HUES48 (cell line): ENCODE measurements around the gene RGSL1.

Experiments
- H3K27ac ChIP-seq: one replicate; pipeline ENCODE4 v1.7.0; 2013; ENCODE audit warnings: low read depth, low read length, inconsistent platforms
- H3K27me3 ChIP-seq: 2 replicates; pipeline ENCODE4 v1.6.1; 2013; ENCODE audit warnings: mild to moderate bottlenecking, low read length; ENCODE audit not compliant: control insufficient read depth, insufficient read depth
- H3K36me3 ChIP-seq: 2 replicates; pipeline ENCODE4 v1.6.1; 2013; ENCODE audit warnings: low read length; ENCODE audit not compliant: control insufficient read depth, insufficient read depth
- H3K4me1 ChIP-seq: 2 replicates; pipeline ENCODE4 v1.6.1; 2013; ENCODE audit warnings: mild to moderate bottlenecking, low read length; ENCODE audit not compliant: control insufficient read depth, insufficient read depth
- H3K4me3 ChIP-seq: 2 replicates; pipeline ENCODE4 v1.5.1; 2013; ENCODE audit warnings: mild to moderate bottlenecking, low read depth, low read length
- H3K9ac ChIP-seq: 2 replicates; pipeline ENCODE4 v1.6.1; 2013; ENCODE audit warnings: mild to moderate bottlenecking, low read depth, low read length, moderate library complexity
- H3K9me3 ChIP-seq: 2 replicates; pipeline ENCODE4 v1.6.1; 2013; ENCODE audit warnings: low read length; ENCODE audit not compliant: control insufficient read depth, insufficient read depth

RGSL1 gene

GRCh38 chr1:182565537-182565936 lies 115.6 kb downstream of the RGSL1 start:
- H3K4me3 ChIP-seq, result no peak overlapping the region
- no peak overlapping the region for H3K27ac ChIP-seq
- no peaks in the 10 kb centered on the region for H3K36me3 ChIP-seq
- no peaks in the 10 kb centered on the region for H3K9me3 ChIP-seq
- H3K9ac ChIP-seq, result no peak overlapping the region
- no peaks in the 10 kb centered on the region for H3K27me3 ChIP-seq
- H3K4me1 ChIP-seq, result no peaks in the 10 kb centered on the region

DNA sequence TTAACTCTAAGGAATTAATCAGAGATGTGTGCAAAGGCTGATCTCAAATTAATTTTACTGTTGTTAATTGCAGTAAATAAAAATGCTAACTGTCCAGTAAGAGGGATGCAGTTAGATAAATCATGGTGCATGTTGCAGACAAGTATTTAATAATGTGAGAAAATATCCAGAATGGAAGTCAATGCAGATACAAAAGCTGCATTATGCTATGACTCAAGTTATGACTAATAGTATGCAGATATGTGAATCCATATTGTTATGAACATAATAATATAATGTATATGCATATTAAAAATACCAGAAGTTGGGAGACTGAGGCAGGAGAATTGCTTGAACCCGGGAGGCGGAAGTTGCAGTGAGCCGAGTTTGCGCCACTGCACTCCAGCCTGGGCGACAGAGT lies 117.7 kb downstream of the RGSL1 start:
- H3K36me3 ChIP-seq, result no peaks in the 10 kb centered on the region
- H3K4me3 ChIP-seq, result no peak overlapping the region
- H3K9ac ChIP-seq, result no peak overlapping the region
- no peak overlapping the region for H3K27ac ChIP-seq
- no peaks in the 10 kb centered on the region for H3K9me3 ChIP-seq
- no peaks in the 10 kb centered on the region for H3K27me3 ChIP-seq
- no peaks in the 10 kb centered on the region for H3K4me1 ChIP-seq

- H3K9ac ChIP-seq, result no peak overlapping the region
Measured at GRCh38 chr1:182568647-182569284, 118.8 kb downstream of the RGSL1 start.

DNA sequence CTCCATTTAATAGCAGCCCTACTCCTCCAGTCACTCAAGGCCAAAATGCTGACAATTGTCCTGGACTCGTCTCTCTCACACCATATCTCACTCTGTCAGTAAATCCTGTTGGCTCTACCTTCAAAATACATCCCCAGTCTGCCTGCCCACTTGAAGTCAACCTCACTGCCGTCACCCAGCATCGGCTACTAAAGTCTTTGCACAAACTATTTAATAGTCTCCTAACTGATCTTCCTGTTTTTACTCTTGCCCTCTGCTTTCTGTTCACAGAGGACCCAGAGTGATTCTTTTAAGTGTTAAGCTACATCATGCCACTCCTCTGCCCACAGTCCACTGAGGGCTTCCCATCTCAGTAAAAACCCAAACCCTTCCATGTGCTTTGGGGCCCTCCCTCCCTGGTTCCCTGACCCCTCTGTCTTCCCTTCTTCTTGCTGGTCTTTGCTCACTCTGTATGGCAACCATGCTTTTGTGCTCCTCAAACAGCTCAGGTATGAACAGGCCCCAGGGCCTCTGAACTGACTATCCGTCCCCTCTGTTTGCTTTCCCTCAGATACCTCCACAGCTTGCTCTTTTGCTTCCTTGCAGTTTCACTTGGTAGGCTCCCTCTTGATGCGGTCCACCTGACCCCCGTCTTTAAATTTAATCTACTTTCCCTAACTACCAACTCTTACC lies 120.1 kb downstream of the RGSL1 start:
- Histone ChIP-seq H3K9me3 (no peaks in the 10 kb centered on the region), H3K4me1 (no peaks in the 10 kb centered on the region), H3K9ac (no peak overlapping the region), H3K4me3 (no peak overlapping the region), H3K27ac (no peak overlapping the region), H3K27me3 (no peaks in the 10 kb centered on the region), H3K36me3 (no peaks in the 10 kb centered on the region)

More at GRCh38 chr1:182568647-182569284, 118.8 kb downstream of the RGSL1 start:
- Histone ChIP-seq H3K4me3 (no peak overlapping the region), H3K36me3 (no peaks in the 10 kb centered on the region), H3K9me3 (no peaks in the 10 kb centered on the region), H3K4me1 (no peaks in the 10 kb centered on the region), H3K27me3 (no peaks in the 10 kb centered on the region), H3K27ac (no peak overlapping the region)

- Histone ChIP-seq H3K4me3 (no peak overlapping the region), H3K27ac (no peak overlapping the region), H3K9ac (no peak overlapping the region)
Measured at GRCh38 chr1:182570611-182570970, 120.6 kb downstream of the RGSL1 start.

GRCh38 chr1:182574156-182574555 lies 124.2 kb downstream of the RGSL1 start:
- Histone ChIP-seq H3K36me3 (no peaks in the 10 kb centered on the region), H3K4me1 (no peaks in the 10 kb centered on the region), H3K9me3 (no peaks in the 10 kb centered on the region), H3K27ac (no peak overlapping the region), H3K27me3 (no peaks in the 10 kb centered on the region), H3K4me3 (no peak overlapping the region), H3K9ac (no peak overlapping the region)

More at GRCh38 chr1:182570611-182570970, 120.6 kb downstream of the RGSL1 start:
- H3K27me3 ChIP-seq, result no peaks in the 10 kb centered on the region
- no peaks in the 10 kb centered on the region for H3K4me1 ChIP-seq
- H3K36me3 ChIP-seq, result no peaks in the 10 kb centered on the region
- H3K9me3 ChIP-seq, result no peaks in the 10 kb centered on the region

DNA sequence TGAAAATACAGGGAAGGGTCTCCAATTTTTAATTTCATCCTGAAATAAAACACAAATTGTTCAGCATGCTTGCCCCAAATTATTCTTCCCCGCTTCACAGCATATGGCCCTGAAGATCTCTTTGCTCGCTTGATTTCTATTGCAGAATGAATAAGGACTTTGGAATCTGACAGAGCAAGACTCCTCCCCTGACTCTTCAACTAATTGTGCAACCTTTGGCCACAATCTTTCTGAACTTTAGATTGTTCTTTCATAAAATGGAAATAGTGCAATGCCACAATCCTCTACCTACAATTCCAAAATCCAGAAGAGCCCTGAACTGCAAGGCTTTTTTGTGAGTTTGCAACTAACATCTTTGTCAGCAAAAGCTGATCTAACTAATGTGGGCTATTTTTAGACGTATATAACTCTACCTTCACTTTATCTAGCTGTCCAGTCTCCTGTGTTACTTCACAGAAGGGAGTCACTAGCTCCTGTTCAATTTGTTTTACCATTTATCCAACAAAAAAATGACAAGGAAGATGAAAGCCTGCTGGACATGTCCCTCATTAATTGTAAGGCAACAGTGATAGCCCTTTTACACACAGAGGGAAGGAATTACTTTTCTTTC lies 125.7 kb downstream of the RGSL1 start:
- Histone ChIP-seq H3K36me3 (no peaks in the 10 kb centered on the region), H3K9me3 (no peaks in the 10 kb centered on the region), H3K27ac (no peak overlapping the region), H3K9ac (no peak overlapping the region), H3K4me1 (no peaks in the 10 kb centered on the region), H3K4me3 (no peak overlapping the region), H3K27me3 (no peaks in the 10 kb centered on the region)

DNA sequence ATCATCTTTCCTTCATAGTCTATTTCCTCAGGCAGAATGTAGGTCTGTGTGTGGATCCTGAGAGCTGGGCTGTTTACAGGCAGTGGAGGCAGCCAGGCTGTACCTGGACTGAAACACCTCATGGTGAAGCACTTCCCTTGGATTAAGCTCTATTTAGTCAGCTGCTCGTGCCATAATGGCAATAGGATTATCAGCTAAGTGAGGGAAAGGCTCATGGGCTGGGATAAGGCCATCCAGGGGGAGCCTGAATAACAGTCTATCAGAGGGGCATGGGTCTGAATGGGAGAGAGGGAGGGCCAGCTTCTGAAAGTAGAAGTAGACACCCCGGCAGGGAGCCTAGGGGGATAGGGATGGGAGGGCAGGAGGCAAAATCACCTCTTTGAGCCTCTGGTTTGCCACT lies 130.8 kb downstream of the RGSL1 start:
- H3K9ac ChIP-seq, result no peak overlapping the region
- no peaks in the 10 kb centered on the region for H3K27me3 ChIP-seq
- no peaks in the 10 kb centered on the region for H3K36me3 ChIP-seq
- H3K4me1 ChIP-seq, result no peaks in the 10 kb centered on the region
- H3K4me3 ChIP-seq, result no peak overlapping the region
- H3K9me3 ChIP-seq, result no peaks in the 10 kb centered on the region
- H3K27ac ChIP-seq, result no peak overlapping the region

- Histone ChIP-seq H3K9ac (no peak overlapping the region), H3K27me3 (no peaks in the 10 kb centered on the region), H3K9me3 (no peaks in the 10 kb centered on the region), H3K36me3 (no peaks in the 10 kb centered on the region), H3K4me1 (peaks cover 14% of the 10 kb centered on the region; the same call in 1 of the 2 replicates), H3K27ac (no peak overlapping the region), H3K4me3 (no peak overlapping the region)
Measured at GRCh38 chr1:182584746-182585145, 134.8 kb downstream of the RGSL1 start.

DNA sequence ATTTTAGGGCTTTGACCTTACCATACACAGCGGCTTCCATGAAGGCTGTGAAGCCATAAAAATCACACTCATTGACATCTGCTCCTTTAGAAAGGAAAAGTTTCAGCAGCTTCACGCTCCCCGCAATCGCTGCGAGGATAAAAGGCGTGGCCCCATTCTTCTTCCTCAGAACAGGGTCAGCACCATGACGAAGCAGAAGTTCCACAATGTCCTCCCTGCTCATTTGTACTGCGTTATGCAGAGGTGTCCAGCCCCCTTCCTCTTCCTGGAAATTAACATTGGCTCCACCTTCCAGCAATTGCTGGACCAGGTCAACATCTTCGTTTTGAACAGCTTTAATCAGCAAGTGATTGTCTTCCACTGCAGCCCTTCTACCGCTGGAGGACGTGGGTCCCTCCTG lies 136.4 kb downstream of the RGSL1 start:
- H3K9ac ChIP-seq, result no peak overlapping the region
- no peak overlapping the region for H3K4me3 ChIP-seq

DNA sequence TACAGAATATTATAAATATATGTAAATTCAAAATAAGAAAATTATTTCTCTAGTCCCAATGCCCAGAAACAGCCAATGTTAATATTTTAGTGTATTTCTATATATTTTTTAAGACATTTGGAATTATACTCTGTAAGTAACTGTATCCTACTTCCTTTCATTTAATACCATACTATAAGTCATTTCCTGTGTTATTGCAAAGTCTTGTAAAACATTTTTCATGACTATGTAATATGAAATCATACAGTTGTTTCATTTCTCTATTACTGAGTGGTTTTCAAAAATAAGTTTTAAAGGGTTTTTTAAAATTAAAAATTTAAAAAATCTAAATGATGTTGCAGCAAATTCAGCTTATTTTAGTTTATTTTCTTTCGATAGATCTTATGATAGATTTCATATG lies 137.1 kb downstream of the RGSL1 start:
- Histone ChIP-seq H3K36me3 (no peaks in the 10 kb centered on the region), H3K27ac (no peak overlapping the region), H3K4me1 (peaks cover 14% of the 10 kb centered on the region; the same call in 1 of the 2 replicates), H3K9me3 (no peaks in the 10 kb centered on the region), H3K27me3 (no peaks in the 10 kb centered on the region), H3K4me3 (no peak overlapping the region), H3K9ac (no peak overlapping the region)

More for the DNA sequence above, 136.4 kb downstream of the RGSL1 start:
- no peaks in the 10 kb centered on the region for H3K36me3 ChIP-seq
- H3K4me1 ChIP-seq, result peaks cover 14% of the 10 kb centered on the region; the same call in 1 of the 2 replicates
- H3K27me3 ChIP-seq, result no peaks in the 10 kb centered on the region
- H3K27ac ChIP-seq, result no peak overlapping the region
- H3K9me3 ChIP-seq, result no peaks in the 10 kb centered on the region
